ENCODE data around the gene POMC. TPM values are rescaled to one million over a fixed set of nuclear protein-coding genes. Genes with fewer than 3 reads are reported as not detected.
"Not testable (repeated sequence)": the region's sequence is repeated elsewhere in the genome, so short reads cannot be mapped to it uniquely, and the experiment has no call there.

The POMC gene
- total and polyA plus RNA-seq, 2 donors (not counting 1 experiment from before 2014, with no cell fraction given), result 3.4 to 16.7 TPM

DNA sequence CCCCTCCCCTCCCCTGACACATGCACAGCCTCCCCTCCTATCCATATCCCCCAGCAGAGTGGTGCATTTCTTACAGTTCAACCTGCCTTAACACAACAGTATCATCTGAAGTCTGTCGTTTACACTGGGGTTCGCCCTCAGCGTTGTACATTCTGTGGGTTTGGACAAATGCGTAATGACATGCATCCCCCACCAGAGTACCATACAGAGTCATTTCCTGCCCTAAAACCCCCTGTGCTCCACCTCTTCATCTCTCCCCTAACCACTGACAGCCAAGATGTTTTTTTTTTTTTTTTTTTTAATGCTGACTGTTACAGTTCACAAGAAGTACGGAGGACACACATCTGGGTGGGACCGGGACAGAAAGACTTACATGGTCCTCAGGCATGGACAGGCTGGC, 22.6 kb downstream of the POMC start:
- POLR2A ChIA-PET, result no interaction called here
- 75% methylated on average over 2 of the region's 6 CpGs for WGBS (ENCODE audit: insufficient coverage)

DNA sequence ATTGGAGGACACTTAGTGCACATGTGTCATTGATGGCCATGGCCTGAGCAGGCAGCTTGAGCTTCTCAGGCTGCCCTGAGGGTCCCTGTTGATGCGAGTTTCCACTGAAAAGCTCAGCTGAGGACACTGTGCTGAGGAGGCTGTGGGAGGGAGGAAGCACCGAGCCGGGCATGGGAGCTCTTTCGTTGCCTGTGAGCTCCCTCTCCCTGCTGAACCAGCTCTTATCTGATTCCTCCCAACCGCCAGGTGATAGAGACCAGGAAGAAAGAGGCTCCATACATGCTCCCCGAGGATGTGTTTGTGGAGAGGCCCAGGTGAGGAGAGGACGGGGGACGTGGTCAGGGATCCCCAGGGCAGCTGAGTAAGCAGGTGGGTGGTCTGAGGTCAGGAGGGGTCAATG, 27.3 kb downstream of the POMC start:
- Mint-ChIP-seq H3K27me3 (peaks cover 6% of the 10 kb centered on the region), H3K27ac (no peak overlapping the region), H3K4me1 (no peaks in the 10 kb centered on the region), H3K4me3 (no peak overlapping the region), H3K9me3 (ENCODE audit: insufficient read depth) (no peaks in the 10 kb centered on the region)
- POLR2A ChIA-PET, result no interaction called here
- H3K9ac ChIP-seq (ENCODE audit: low read length), result no peak overlapping the region
- ATAC-seq (ENCODE audit: low read depth) (no peak), DNase-seq (no peak)
- no peak overlapping the region for H3K27ac ChIP-seq (ENCODE audit: low read length in 2 of 2)
- H3K36me3 ChIP-seq (replicated peaks in 1 of 2; ENCODE audit: control extremely low read depth in 1 of 2, control insufficient read depth in 1 of 2, extremely low read depth in 1 of 2, insufficient read depth in 2 of 2, low read length in 1 of 2), result no peaks in the 10 kb centered on the region
- CTCF ChIA-PET, result interaction anchor here (0.6 to 1.6 kb wide), 2 partner anchors 12 to 25 kb away, joined by 3 to 6 read pairs; no protein-coding TSS in a partner anchor
- H3K4me1 ChIP-seq (ENCODE audit: control insufficient read depth in 2 of 2, insufficient read depth in 2 of 2, low read length in 2 of 2), result no peaks in the 10 kb centered on the region
- H3K4me3 ChIP-seq (ENCODE audit: control extremely low read depth in 1 of 5, extremely low read depth in 1 of 5, insufficient read depth in 1 of 5, low read depth in 2 of 5, low read length in 4 of 5), result no peak overlapping the region
- no peaks in the 10 kb centered on the region for H3K79me2 ChIP-seq (ENCODE audit: control insufficient read depth, insufficient read depth, low read length)
- H4K20me1 ChIP-seq (ENCODE audit: control insufficient read depth, insufficient read depth, low read length, poor library complexity, severe bottlenecking), result no peaks in the 10 kb centered on the region
- WGBS (ENCODE audit: insufficient coverage), result 90% methylated on average over 5 of the region's 8 CpGs
- TF ChIP-seq, protein P1, sequence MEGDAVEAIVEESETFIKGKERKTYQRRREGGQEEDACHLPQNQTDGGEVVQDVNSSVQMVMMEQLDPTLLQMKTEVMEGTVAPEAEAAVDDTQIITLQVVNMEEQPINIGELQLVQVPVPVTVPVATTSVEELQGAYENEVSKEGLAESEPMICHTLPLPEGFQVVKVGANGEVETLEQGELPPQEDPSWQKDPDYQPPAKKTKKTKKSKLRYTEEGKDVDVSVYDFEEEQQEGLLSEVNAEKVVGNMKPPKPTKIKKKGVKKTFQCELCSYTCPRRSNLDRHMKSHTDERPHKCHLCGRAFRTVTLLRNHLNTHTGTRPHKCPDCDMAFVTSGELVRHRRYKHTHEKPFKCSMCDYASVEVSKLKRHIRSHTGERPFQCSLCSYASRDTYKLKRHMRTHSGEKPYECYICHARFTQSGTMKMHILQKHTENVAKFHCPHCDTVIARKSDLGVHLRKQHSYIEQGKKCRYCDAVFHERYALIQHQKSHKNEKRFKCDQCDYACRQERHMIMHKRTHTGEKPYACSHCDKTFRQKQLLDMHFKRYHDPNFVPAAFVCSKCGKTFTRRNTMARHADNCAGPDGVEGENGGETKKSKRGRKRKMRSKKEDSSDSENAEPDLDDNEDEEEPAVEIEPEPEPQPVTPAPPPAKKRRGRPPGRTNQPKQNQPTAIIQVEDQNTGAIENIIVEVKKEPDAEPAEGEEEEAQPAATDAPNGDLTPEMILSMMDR (IDR thresholded peaks at IDR 0.05), result no peak
- no peak for TF ChIP-seq EZH2 (IDR thresholded peaks at IDR 0.05; ENCODE audit: borderline replicate concordance, insufficient read depth, low read depth, low read length, poor library complexity, severe bottlenecking)
- intact Hi-C loops (cut with micrococcal nuclease), result no loop called here
- no peak overlapping the region for H3K4me2 ChIP-seq (replicated peaks; ENCODE audit: low read depth, low read length, poor library complexity, severe bottlenecking)
- H2AFZ ChIP-seq (ENCODE audit: insufficient read depth, low read depth, low read length, poor library complexity, severe bottlenecking), result no peak overlapping the region
- no peaks in the 10 kb centered on the region for H3K9me3 ChIP-seq (ENCODE audit: control extremely low read depth in 1 of 3, control insufficient read depth in 2 of 3, insufficient read depth in 1 of 3, low read length in 2 of 3)
- H3K27me3 ChIP-seq (replicated peaks in 1 of 4; ENCODE audit: control extremely low read depth in 1 of 4, control insufficient read depth in 3 of 4, insufficient read depth in 4 of 4, low read length in 3 of 4), result peaks cover 0 to 6% (median 1%) of the 10 kb centered on the region in 4 experiments

More for the DNA sequence above, 22.6 kb downstream of the POMC start:
- Mint-ChIP-seq H3K27me3 (no peaks in the 10 kb centered on the region), H3K4me1 (no peaks in the 10 kb centered on the region), H3K27ac (no peak overlapping the region), H3K9me3 (ENCODE audit: insufficient read depth) (no peaks in the 10 kb centered on the region), H3K4me3 (no peak overlapping the region)
- TF ChIP-seq, protein P1 (IDR thresholded peaks at IDR 0.05), result no peak
- no peak for TF ChIP-seq EZH2 (IDR thresholded peaks at IDR 0.05; ENCODE audit: borderline replicate concordance, insufficient read depth, low read depth, low read length, poor library complexity, severe bottlenecking)
- Histone ChIP-seq H3K79me2 (ENCODE audit: control insufficient read depth, insufficient read depth, low read length) (no peaks in the 10 kb centered on the region), H3K4me2 (replicated peaks; ENCODE audit: low read depth, low read length, poor library complexity, severe bottlenecking) (no peak overlapping the region), H3K27me3 (replicated peaks in 1 of 4; ENCODE audit: control extremely low read depth in 1 of 4, control insufficient read depth in 3 of 4, insufficient read depth in 4 of 4, low read length in 3 of 4) (peaks cover 0 to 2% (median 0%) of the 10 kb centered on the region in 4 experiments), H3K4me3 (ENCODE audit: control extremely low read depth in 1 of 5, extremely low read depth in 1 of 5, insufficient read depth in 1 of 5, low read depth in 2 of 5, low read length in 4 of 5) (no peak overlapping the region), H2AFZ (ENCODE audit: insufficient read depth, low read depth, low read length, poor library complexity, severe bottlenecking) (no peak overlapping the region), H3K9ac (ENCODE audit: low read length) (no peak overlapping the region), H3K36me3 (replicated peaks in 1 of 2; ENCODE audit: control extremely low read depth in 1 of 2, control insufficient read depth in 1 of 2, extremely low read depth in 1 of 2, insufficient read depth in 2 of 2, low read length in 1 of 2) (no peaks in the 10 kb centered on the region), H3K27ac (ENCODE audit: low read length in 2 of 2) (no peak overlapping the region), H3K4me1 (ENCODE audit: control insufficient read depth in 2 of 2, insufficient read depth in 2 of 2, low read length in 2 of 2) (no peaks in the 10 kb centered on the region), H3K9me3 (ENCODE audit: control extremely low read depth in 1 of 3, control insufficient read depth in 2 of 3, insufficient read depth in 1 of 3, low read length in 2 of 3) (no peaks in the 10 kb centered on the region), H4K20me1 (ENCODE audit: control insufficient read depth, insufficient read depth, low read length, poor library complexity, severe bottlenecking) (no peaks in the 10 kb centered on the region)
- intact Hi-C loops (cut with micrococcal nuclease), result no loop called here
- CTCF ChIA-PET, result no interaction called here
- ATAC-seq (ENCODE audit: low read depth) (no peak), DNase-seq (no peak)

DNA sequence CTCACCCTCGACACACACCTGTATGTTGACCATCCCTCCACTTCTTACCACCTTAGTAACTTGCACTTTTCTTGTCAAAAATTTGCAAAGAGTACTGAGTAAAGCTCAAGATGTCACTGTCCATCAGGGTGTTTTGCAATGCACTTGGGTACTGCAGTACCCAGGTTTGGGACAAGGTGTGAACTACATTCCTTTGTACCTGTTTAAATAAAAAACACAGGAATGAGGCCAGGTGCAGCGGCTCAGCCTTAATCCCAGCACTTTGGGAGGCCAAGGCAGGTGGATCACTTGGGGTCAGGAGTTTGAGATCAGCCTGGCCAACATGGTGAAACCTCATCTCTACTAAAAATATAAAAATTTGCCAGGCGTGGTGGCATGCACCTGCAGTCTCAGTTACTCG, 27.8 kb downstream of the POMC start:
- H3K79me2 ChIP-seq (ENCODE audit: control insufficient read depth, insufficient read depth, low read length); H3K36me3 ChIP-seq (replicated peaks in 1 of 2; ENCODE audit: control extremely low read depth in 1 of 2, control insufficient read depth in 1 of 2, extremely low read depth in 1 of 2, insufficient read depth in 2 of 2, low read length in 1 of 2); POLR2A ChIA-PET; H3K4me1 ChIP-seq (ENCODE audit: control insufficient read depth in 2 of 2, insufficient read depth in 2 of 2, low read length in 2 of 2); intact Hi-C loops (cut with micrococcal nuclease); DNase-seq; H3K9me3 Mint-ChIP-seq (ENCODE audit: insufficient read depth); H3K27me3 ChIP-seq (replicated peaks in 1 of 4; ENCODE audit: control extremely low read depth in 1 of 4, control insufficient read depth in 3 of 4, insufficient read depth in 4 of 4, low read length in 3 of 4); H2AFZ ChIP-seq (ENCODE audit: insufficient read depth, low read depth, low read length, poor library complexity, severe bottlenecking); H3K27ac Mint-ChIP-seq; H3K27ac ChIP-seq (ENCODE audit: low read length in 2 of 2); ATAC-seq (ENCODE audit: low read depth); H3K27me3 Mint-ChIP-seq; H3K4me3 Mint-ChIP-seq; H3K9ac ChIP-seq (ENCODE audit: low read length); H3K4me1 Mint-ChIP-seq; H3K4me2 ChIP-seq (replicated peaks; ENCODE audit: low read depth, low read length, poor library complexity, severe bottlenecking); H3K9me3 ChIP-seq (ENCODE audit: control extremely low read depth in 1 of 3, control insufficient read depth in 2 of 3, insufficient read depth in 1 of 3, low read length in 2 of 3); H4K20me1 ChIP-seq (ENCODE audit: control insufficient read depth, insufficient read depth, low read length, poor library complexity, severe bottlenecking); H3K4me3 ChIP-seq (ENCODE audit: control extremely low read depth in 1 of 5, extremely low read depth in 1 of 5, insufficient read depth in 1 of 5, low read depth in 2 of 5, low read length in 4 of 5): not testable (repeated sequence)
- CTCF ChIA-PET, result interaction anchor here (0.6 to 1.6 kb wide), 2 partner anchors 11 to 26 kb away, joined by 3 to 6 read pairs; no protein-coding TSS in a partner anchor
- 96% methylated on average over 3 of the region's 4 CpGs for WGBS (ENCODE audit: insufficient coverage)
